Liver (tissue), 2 donors: ENCODE data around the gene EHD2.

ENCODE experiments used
- REST ChIP-seq: IDR thresholded peaks from 2 replicates; pipeline ENCODE4 v1.6.1; 2016; ENCODE audit warnings: antibody characterized with exemption, mild to moderate bottlenecking
- YY1 ChIP-seq: IDR thresholded peaks from 2 replicates; pipeline ENCODE4 v1.6.1; 2016; ENCODE audit warnings: antibody characterized with exemption, mild to moderate bottlenecking
- TF ChIP-seq, protein P1 (sequence below): fragments of 150-350 bp; IDR thresholded peaks from 2 replicates; pipeline ENCODE4 v1.5.1; 2017; ENCODE audit warnings: improper control_type of control experiment, low read depth, low read length; ENCODE audit not compliant: missing input control
- TF ChIP-seq, protein P2 (sequence below): IDR thresholded peaks from 2 replicates; pipeline ENCODE4 v1.6.1; 2016; ENCODE audit warnings: antibody characterized with exemption
- donor health status: healthy.

DNA sequence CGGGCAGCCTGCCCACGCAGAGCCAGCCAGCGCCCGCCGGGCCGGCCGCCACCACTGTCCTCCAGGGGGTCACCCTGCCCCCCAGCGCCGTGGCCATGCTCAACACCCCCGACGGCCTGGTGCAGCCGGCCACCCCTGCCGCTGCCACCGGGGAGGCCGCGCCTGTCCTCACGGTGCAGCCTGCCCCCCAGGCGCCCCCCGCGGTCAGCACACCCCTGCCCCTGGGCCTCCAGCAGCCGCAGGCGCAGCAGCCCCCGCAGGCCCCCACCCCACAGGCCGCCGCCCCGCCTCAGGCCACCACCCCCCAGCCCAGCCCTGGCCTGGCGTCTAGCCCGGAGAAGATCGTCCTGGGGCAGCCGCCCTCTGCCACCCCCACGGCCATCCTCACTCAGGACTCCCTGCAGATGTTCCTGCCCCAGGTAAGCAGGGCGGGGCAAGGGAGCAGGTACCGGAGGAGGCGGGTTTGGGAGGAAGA, 32.3 kb upstream of the EHD2 start:
- TF ChIP-seq REST (no peak), YY1 (no peak)
- TF ChIP-seq, protein P1, sequence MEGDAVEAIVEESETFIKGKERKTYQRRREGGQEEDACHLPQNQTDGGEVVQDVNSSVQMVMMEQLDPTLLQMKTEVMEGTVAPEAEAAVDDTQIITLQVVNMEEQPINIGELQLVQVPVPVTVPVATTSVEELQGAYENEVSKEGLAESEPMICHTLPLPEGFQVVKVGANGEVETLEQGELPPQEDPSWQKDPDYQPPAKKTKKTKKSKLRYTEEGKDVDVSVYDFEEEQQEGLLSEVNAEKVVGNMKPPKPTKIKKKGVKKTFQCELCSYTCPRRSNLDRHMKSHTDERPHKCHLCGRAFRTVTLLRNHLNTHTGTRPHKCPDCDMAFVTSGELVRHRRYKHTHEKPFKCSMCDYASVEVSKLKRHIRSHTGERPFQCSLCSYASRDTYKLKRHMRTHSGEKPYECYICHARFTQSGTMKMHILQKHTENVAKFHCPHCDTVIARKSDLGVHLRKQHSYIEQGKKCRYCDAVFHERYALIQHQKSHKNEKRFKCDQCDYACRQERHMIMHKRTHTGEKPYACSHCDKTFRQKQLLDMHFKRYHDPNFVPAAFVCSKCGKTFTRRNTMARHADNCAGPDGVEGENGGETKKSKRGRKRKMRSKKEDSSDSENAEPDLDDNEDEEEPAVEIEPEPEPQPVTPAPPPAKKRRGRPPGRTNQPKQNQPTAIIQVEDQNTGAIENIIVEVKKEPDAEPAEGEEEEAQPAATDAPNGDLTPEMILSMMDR: no peak
- TF ChIP-seq, protein P2, sequence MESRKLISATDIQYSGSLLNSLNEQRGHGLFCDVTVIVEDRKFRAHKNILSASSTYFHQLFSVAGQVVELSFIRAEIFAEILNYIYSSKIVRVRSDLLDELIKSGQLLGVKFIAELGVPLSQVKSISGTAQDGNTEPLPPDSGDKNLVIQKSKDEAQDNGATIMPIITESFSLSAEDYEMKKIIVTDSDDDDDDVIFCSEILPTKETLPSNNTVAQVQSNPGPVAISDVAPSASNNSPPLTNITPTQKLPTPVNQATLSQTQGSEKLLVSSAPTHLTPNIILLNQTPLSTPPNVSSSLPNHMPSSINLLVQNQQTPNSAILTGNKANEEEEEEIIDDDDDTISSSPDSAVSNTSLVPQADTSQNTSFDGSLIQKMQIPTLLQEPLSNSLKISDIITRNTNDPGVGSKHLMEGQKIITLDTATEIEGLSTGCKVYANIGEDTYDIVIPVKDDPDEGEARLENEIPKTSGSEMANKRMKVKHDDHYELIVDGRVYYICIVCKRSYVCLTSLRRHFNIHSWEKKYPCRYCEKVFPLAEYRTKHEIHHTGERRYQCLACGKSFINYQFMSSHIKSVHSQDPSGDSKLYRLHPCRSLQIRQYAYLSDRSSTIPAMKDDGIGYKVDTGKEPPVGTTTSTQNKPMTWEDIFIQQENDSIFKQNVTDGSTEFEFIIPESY: no peak
